Measurements from ENCODE around the gene DIS3L2.

DIS3L2 gene

DNA sequence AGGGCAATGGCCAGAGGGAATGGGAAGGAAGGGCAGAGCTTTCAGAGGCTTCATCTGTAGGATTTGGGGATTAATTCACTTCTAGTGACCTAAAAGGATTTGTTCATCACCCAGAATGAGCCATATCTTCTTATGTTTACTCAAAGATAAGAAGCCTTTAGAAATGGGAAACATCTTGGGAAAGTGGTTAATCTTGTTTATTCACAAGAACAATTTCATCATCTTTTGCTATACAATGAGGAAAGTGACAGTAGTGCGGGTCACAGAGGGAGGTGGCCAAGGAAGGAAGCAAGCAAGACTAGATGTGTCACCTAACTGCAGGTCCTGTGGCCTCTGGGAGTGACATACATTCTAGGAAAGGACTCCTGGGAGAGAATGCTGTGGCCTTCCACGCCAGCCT is 276.6 kb downstream of the DIS3L2 start:
- no peak for DNase-seq

DNA sequence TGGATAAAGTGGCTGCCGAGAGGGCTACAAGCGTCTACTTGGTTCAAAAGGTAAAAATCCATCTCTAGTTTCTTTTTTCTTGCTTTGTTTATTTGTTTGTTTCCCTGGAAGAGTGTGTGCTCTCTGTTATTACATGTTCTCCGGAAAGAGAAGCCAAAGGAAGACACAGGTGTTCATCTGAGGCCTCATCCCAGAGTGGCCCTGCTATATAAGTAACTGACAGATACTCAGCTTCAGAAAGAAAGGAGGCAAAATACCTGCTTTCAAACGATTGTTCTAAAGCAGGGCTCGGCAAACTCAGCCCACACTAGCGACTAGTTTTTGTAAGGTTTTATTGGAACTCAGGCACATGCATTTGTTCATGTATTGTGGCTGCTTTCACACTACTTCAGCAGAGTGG is 277.1 kb downstream of the DIS3L2 start:
- no peak for DNase-seq

DNA sequence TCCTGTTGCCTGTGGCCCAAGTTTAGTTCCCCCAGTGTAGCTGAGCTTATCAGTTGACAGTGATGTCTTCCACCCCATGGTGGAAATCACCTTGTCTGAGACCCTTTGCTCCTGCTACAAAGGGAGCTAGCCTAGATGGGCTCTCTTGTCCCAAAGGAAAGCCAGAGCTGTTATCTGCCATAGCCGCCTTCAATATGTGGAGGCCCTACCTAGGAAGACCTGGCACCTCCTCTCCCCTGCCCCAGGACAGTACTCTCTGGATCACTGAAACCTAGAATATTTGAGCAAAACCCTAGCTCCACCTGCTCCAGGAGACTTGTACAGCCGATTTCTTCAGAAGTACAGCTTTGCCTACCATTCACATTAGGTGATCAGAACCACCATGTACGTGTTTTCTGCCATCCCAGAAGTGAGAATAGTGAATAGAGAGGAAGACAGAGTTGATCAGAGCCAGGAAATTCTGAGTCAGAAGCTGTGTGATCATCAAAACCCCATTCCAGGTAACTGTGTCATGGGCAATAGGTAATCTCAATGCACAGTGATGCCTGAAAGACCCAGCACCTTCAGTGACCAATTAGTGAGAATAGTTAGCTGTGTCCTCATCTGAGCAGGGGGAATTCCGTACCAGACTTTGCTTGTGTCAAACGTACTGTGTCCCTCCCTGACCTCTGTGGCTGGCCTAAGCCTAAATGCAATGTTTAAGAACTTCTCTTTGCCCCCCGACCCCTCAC is 278.6 kb downstream of the DIS3L2 start:
- DNase-seq = no peak

DNA sequence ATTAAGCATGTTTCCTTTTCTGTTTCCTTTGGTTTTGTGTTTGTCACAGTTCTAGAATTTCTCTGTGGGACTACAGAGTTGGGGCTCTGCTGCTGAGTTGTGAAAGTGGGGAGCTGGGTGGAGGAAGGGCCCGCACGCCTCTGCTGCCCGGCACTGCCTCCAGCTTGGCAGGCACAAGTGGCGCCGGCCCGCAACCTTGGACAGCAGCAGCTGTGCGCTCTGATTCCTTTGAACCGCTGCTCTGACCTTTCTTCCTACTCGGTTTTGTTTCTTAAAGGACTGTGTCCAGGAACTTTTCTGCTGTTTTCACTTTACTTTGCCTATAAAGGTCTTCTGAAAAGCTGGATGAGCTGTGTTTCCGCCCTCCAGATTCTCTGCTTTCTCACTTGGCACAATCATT is 279.4 kb downstream of the DIS3L2 start:
- no peak for DNase-seq

DNA sequence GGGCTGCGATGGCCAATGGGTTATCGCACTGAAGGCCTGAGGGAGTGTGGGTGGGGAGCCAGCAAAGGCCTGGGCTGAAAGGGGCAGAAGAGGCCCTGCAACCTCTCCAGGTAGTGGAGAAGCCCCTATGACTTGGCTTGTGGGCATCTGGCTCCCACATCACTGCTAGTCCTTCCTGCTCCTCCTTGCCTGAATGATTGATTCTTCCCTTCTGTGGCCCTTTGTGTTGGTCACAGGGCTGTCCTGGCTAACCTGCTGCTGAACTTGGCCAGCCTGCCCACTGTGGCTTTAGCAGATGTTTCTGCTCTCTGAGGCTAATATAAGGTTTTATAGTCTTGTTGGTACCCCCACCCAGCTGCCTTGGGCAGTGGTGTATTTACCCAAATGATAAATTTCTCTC is 280.8 kb downstream of the DIS3L2 start:
- DNase-seq = no peak

DNA sequence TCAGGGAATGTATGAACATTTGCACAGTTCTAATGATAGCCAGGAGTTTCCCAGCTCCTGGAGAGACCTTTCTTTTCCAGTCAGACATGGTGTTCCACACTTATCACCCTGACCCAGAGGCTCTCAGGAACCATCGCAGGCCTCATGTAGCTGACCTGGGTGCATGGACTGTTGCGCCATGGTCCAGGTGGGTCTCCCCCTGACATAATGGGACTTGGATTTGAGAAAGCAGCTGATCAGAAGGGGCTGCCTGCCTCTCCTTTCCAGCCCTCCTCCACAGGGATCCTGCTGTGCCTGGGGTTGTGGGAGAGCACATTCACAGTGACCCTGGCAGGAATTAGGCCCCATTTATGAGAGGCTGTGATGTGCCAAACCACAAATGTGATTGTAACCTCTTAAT is 283.6 kb downstream of the DIS3L2 start:
- no peak for DNase-seq

DNA sequence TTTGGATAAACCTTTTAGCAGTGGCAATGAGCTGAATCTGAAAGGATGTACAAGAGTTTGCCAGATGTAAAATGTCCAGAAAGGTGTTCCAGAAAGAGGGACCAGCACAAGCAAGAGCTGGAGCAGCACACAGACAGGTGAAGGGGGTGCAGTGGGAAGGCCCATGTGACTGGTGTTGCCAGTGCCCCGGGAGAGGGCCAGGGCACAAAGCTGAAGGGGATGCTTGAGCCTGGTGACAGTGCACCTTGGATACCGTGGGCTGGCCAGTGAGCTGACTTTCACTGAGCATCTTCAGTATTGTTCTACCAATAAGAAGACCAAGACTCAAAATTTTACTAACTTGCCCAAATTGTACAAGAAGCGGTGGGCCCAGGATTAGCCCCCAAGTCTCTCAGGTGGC is 284.7 kb downstream of the DIS3L2 start:
- no peak for DNase-seq

DNA sequence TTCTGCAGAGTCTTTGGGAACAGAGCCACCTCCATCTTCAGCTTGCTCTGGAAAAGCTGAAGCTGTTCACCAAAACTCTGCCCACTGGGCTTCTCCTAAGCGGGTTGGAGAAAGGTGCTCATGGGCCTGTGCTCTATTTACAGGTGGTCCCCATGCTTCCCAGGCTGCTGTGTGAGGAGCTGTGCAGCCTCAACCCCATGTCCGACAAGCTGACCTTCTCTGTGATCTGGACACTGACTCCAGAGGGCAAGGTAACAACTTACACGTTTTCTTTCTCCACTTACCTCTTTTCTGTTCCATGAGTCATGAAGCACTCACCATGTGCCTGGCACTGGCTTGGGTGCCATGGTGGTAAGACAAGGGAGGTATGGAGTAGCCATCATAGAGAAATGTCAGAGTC is 287.6 kb downstream of the DIS3L2 start:
- no peak for DNase-seq

DNA sequence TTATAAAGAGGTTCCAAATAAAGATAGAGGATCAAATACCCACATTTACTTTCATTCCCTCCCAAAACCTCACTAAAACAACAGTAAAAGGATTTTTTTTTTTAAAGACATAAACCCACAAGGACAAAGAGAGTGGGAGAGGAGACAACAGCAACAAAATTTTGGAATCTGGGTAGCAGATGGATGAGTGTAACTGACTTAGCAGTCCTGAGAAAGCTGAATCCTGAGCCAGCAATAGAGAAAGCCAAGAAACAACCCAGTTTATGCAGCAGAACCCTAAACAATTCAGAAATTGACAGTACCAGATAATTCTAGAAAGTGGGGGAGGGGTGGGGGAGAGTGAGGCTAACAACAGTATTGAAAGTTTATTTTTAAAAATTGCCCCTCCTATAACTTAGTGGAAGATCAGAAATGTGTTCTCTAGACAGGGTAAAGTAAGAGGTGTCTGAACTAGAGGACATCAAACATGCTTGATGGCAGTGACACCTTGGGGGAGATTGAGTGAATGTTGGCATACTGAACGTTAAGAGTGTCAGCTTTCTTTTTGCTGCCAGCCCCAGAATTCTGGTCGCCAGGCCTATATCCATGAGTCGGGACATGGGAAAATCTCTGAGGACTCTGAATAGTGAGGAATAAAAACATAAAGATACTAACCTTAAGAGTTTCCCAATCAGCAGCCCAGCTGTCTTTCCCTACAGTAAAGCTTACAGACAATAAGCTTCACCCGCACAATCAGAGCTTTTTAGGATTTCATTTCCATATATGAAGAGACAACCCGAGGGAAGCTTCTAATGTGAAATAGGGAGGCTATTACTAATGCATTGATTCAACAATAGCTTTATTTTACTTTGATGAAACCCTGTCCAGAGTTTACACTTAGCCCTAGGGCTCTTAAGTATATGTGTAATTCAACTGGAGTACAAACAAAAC is 289.0 kb downstream of the DIS3L2 start:
- no peak for DNase-seq

DNA sequence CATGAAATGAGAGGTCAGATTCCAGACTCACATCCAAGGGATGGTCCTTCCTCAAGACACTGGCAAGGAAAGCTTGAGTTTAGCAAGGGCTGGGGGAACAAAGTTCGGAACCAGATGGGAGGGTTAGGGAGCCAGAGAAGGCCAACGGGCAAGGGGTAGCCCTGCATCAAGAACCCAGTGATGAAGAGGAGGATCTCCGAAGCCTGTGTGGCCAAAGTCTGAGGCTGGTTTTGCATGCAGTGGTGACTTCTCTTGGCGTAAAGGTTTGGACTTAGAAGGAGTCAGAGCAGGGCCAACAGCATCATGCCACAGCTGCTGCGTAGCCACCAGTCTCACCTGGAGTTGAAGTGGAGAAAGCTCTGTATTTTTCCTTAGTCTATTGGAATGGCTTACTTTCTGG is 293.5 kb downstream of the DIS3L2 start:
- no peak for DNase-seq

DNA sequence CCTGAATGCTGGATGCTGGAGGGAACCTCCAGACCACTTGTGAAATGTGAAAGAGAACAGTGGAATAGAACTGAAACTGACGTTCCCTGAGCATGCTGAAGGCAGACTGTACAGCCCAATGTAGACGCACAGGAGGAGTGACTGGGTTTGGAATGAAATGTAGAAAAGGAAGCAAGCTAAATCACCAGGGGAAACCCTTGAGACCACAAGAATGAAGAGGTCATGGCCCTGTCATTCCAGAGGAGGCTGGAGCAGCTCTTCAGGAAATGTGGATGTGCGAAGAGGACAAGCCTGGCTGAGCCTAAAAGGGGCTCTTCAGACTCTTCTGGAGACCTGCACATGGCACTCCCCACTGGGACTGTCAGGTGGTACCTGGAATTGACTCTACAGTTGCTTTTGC is 298.6 kb downstream of the DIS3L2 start:
- no peak for DNase-seq

DNA sequence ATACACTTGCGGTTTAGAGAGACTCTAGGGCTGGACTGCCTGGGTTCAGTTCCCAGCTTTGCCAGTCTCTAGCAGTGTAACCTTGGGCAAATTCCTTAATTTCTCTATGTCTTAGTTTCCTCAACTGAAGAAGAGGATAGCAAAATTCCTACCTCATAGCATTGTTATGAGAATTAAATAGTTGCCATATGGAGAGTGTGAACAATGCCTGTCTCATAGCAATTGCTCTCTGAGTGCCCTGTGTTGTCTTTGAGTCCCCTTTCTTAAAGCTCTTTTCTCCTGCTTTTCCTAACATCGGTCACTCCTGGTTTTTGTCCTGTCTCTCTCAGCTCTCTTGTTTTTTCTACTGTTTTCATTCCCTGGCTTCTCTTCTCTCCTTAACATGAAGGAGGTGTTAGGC is 300.3 kb downstream of the DIS3L2 start:
- no peak for DNase-seq

DNA sequence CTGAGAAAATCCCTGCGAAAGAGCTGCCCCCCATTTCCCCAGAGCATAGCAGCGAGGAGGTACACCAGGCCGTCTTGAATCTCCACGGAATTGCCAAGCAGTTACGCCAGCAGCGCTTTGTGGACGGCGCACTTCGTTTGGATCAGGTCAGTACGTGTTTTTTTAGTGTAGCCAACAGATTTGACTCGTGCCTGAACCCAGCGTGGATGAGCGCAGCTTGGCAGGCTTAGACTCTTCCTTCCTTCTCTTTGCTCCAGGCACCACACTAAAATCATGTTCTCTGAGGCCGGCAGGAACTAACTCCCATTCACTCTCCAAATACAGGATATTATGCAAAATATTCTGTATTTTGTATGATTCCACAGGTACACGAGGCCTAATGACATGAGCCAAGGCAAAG is 301.8 kb downstream of the DIS3L2 start:
- no peak for DNase-seq

DNA sequence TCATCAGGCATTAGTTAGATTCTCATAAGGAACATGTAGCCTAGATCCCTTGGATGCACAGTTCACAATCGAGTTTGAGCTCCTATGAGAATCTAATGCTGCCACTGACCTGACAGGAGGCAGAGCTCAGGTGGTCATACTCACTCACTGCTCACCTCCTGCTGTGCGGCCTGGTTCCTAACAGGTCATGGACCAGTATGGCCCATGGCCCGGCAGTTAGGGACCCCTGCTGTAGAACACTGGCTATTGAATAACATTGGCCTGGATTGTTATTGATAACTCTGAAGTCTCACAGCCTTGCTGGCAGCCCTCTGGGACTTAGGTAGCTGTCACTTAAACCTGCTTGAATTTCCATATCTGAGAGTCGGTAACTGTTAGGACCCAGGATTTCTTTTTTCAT is 302.6 kb downstream of the DIS3L2 start:
- no peak for DNase-seq

DNA sequence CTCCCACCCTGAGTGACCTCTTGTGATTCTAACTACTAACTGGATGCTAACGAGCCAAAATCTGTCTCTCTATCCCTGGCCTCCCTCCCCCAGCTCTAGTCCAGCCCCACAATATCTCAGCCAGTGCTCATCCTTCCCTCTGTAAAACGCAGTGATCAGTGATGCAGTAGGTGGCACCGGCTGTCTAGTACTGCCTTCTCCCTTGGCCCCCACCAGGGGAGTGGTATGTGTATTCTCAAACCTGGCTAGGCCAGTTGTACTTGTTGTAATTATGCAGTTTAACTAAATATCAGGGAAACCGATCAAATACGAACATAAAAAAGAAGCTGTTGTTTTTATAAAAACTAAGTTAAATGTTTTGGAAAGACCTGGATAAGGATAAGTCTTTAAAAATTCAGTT is 303.8 kb downstream of the DIS3L2 start:
- DNase-seq = no peak

DNA sequence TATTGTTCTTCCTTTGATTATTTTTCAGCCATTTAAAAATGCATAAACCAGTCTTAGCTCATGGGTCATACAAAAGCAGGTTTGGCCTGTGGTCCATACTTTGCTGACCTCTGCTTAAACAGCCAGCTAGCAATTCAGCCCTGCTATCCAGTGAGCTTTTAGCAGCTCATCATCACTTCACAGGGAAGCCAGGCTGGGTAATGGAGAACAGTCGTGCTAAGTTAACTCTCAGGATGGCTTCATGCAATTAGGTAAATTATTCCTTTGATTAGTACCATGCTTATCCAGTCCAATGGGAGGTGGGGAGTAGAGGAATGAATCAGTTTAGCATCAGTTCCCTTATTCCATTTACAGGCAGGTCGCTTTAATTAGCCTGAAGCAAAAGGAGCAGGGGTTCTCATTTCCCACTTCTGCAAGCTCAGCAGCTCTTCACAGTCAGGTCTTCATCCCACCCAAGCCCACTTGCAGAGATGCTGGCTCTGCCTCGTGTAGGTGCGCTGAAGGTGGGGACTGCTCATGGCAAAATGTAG is 307.2 kb downstream of the DIS3L2 start:
- no peak for DNase-seq

DNA sequence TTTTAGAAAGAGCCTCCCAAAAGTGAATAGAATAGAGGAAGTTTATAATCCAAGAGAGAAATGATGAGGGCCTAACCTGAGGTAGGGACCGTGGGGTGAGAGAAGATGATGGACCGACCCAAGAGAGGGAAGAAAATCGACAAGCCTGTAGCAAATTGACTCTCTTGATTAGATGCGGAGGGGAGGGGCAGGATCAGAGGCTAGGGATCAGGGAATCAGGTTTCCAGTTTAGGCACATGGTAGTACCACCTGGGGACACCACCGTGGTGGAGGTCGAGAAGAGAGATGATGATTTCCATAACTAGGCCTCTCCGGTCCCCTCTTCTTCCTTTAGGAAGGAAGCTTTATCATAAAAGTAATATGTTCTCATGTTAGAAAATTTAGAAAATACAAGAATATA is 308.4 kb downstream of the DIS3L2 start:
- no peak for DNase-seq

DNA sequence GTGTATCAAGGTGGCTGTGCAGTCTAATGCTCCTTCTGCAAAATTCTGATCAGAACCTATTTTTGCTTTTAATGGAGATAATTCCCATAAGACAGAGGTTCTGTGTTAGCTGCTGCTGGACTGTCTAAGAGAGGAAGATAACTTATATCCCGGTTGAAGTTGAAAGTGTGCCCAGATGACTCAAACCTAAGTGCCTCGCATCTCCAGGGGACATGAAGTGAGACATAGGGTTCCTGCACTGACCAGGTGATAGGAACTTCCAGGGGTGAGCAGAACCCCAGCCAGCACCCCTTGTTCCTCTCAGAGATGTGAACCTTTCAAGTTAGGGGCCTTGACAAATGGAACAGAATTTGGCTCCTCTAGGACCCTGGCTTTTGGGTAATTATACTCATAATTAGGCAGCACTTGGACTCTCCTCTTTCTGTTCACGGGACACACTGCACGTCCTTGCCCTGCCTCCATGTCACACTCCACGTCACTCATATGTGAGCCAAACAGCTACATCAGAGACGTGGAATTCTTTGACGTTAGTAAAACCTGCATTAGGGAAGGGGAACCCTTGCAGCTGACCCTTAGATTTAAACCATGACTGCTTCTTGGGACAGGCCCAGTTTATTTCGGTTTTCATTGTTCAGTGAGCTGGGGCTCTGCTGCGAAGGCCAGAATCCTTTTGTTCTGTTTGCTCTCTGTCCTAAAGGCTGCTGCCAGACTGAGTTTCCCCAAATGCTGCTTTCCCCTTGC is 312.6 kb downstream of the DIS3L2 start:
- DNase-seq = no peak

DNA sequence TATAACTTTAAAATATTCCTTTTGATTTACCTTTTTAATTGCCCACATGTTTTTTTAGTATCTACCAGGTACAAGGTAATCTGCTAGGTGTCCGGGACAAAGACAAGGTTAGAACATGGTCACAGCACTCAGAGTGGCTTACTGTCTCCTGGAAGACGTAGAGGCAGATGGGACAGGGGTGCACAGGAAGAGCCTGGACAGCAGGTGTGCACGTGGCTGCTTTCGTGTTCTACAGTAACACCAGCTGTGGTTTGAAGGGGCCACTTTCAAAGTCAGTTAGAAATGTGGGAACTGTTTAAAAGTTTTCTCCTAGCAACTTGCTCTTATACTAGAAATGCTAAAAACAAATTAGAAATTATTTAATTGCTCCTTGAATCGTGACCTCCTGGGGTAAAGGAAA is 314.2 kb downstream of the DIS3L2 start:
- DNase-seq = no peak

DNA sequence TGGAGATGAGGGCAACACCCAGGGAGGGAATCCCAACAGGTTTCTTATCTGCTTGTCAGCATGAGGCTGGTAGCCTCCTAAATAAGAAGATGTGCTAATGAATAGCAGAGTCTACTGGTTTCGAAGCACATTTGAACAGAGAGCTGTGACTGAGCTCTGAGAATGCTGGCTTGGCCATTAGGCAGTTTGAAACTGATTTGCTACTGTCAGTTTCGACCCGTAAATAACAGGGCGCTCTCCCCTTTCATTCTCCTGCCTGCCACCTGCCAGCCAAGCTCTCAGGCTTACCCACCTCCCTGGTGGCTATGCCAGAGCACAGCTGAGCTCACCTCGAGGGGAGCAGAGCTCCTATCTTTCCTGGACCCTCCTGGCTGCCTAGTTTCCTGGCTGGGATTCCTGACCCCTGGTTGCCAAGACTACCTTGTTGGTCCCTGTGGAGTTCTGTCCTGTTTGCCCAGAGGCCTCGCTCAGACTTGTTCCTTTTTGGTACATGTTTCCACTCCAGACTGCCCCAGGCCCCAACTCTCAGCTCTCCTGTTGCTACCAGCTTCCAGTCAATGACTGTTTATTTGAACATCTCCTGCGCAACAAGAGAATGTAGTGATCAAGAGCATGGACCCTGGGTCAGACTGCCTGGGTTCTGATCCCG is 314.7 kb downstream of the DIS3L2 start:
- DNase-seq = no peak

DNA sequence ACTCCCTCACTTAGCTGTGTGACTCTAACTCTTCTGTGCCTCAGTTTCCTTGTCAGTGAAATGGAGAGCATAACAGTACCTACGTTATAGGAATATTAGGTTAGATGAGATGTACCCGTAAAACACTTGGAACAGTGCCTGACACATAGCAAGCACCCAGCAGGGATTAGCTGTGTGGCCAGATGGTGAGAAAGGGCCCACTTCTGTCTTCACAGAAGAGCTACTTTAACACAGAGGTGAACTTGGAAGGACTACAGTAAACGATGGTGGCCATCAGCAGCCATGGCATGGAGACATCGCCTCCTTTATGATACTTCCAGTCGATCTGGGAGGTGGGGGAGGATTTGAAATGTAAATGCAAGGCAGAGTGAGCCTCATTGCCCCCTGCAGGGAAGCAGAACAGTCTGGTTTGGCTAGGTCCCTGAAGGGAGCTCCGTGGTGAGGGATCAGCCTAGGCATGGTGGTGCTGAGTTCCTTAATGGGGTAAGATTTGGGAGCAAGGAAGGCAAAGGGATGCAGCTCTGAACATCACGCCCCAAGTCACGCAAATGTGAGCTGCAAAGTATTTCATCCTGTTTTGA is 315.3 kb downstream of the DIS3L2 start:
- DNase-seq = no peak

DNA sequence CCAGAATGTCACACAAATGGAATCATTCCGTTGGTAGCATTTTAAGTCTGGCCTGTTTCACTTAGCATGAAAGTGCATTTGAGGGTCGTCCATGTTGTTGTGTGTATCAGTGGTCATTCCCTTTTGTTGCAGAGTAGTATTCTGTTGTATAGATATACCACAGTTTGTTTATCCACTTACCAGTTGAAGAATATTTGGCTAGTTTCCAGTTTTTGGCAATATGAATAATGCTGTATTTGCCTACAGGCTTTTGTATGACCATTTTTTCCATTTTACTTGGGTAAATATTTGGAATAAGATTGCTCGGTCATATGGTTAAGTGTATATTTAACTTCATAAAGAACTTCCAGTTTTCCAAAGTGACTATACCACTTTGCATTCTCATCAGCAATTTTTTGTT is 317.0 kb downstream of the DIS3L2 start:
- no peak for DNase-seq

DNA sequence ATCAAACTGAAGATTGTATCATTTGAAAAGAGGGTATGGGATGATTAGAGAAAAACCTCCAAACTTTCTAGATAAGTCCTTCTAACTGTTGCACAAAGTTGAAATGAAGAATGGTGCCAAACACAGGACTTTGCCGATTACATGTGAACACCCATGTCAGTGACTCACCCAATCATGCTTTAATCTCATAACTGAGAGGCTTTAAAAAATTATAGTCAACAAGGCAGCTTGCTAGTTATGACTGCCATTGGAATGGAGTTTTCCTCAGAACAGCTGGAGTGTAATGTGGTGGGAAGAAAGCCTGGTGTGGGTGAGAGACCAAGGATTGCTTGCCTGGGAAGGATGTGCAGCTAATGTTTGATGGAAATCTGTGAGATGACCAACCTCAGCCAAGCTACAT is 318.8 kb downstream of the DIS3L2 start:
- DNase-seq = no peak

Data from stimulated activated naive CD4-positive, alpha-beta T cell (primary cell).